Caco-2 (cell line): ENCODE results near the gene PAXX. TPM values are rescaled to one million over a fixed set of nuclear protein-coding genes. Genes with fewer than 3 reads are reported as not detected.

Experiments
- BruUV-seq: library from RNA; stranded (reverse); fragments of 400-500 nt; replicated peaks from 2 replicates; lab custom pipeline; 2021; lab: Mats Ljungman, UMichigan
- CTCF ChIA-PET: fragments of 300-600 bp; sonication (Branson Sonifier 250); formaldehyde crosslinking; loops from one replicate; lab custom pipeline; 2022; ENCODE audit warnings: antibody characterized with exemption; lab: Charles Lee
- POLR2A ChIA-PET: fragments of 300-600 bp; sonication (Branson Sonifier 250); formaldehyde crosslinking; loops from one replicate; lab custom pipeline; 2022; ENCODE audit warnings: antibody characterized with exemption; lab: Charles Lee
- DNase-seq, 2 experiments: peaks; one replicate each; pipeline versions ENCODE4 v3.0.0 to v3.0.0-alpha.2; 2020 to 2022
- H3K27me3 ChIP-seq: replicated peaks from 2 replicates; pipeline ENCODE4 v1.6.0; 2011; ENCODE audit warnings: low read length; ENCODE audit not compliant: control insufficient read depth, insufficient read depth
- H3K36me3 ChIP-seq: 2 replicates; pipeline ENCODE4 v1.5.1; 2011; ENCODE audit warnings: low read length; ENCODE audit not compliant: control insufficient read depth, insufficient read depth
- H3K4me1 ChIP-seq: fragments of 250-450 bp; sonication (Bioruptor Pico); 2 replicates; pipeline ENCODE4 v1.5.1; 2020; ENCODE audit warnings: mild to moderate bottlenecking
- H3K4me3 ChIP-seq: 2 replicates; pipeline ENCODE4 v1.5.1; 2011; ENCODE audit warnings: low read depth, mild to moderate bottlenecking, control low read depth, low read length
- H3K9me3 ChIP-seq: fragments of 250-450 bp; sonication (Bioruptor Pico); 2 replicates; pipeline ENCODE4 v1.5.1; 2020; ENCODE audit warnings: mild to moderate bottlenecking, moderate library complexity
- H3K27ac Mint-ChIP-seq: one replicate; pipeline ENCODE4 v1.8.0; 2022; ENCODE audit warnings: mixed read lengths; ENCODE audit not compliant: unreplicated experiment
- H3K27me3 Mint-ChIP-seq: one replicate; pipeline ENCODE4 v1.8.0; 2022; ENCODE audit warnings: mixed read lengths; ENCODE audit not compliant: insufficient read depth, unreplicated experiment
- H3K36me3 Mint-ChIP-seq: one replicate; pipeline ENCODE4 v1.8.0; 2022; ENCODE audit warnings: mild to moderate bottlenecking, mixed read lengths; ENCODE audit not compliant: insufficient read depth, unreplicated experiment
- H3K4me1 Mint-ChIP-seq: one replicate; pipeline ENCODE4 v1.8.0; 2022; ENCODE audit warnings: low read depth, mixed read lengths; ENCODE audit not compliant: unreplicated experiment
- H3K4me3 Mint-ChIP-seq: one replicate; pipeline ENCODE4 v1.8.0; 2022; ENCODE audit warnings: mild to moderate bottlenecking, moderate library complexity, mixed read lengths; ENCODE audit not compliant: unreplicated experiment
- H3K9me3 Mint-ChIP-seq: one replicate; pipeline ENCODE4 v1.8.0; 2022; ENCODE audit warnings: mixed read lengths; ENCODE audit not compliant: unreplicated experiment
- intact Hi-C: fragments of 100-400 bp; cut with micrococcal nuclease; formaldehyde crosslinking; loops from one replicate; pipeline ENCODE4 v1.10.0; 2022; ENCODE audit not compliant: unreplicated experiment
- total RNA-seq: library from RNA; stranded (reverse); gene quantifications from 2 replicates; pipeline ENCODE4 v1.2.3, GENCODE V29; 2022
- TF ChIP-seq, protein P1 (sequence below), 2 experiments: fragments of 200-600 bp in 1 of 2; IDR thresholded peaks; 1 replicate in 1 of 2; 2 replicates in 1 of 2; pipeline versions ENCODE4 v1.5.1 to v1.8.0; 2011 to 2022; ENCODE audit warnings: antibody characterized with exemption in 1 of 2, control low read depth in 1 of 2, inconsistent platforms in 1 of 2, low read depth in 1 of 2, low read length in 1 of 2, mild to moderate bottlenecking in 1 of 2, moderate library complexity in 1 of 2; ENCODE audit not compliant: insufficient read depth in 1 of 2, severe bottlenecking in 1 of 2, unreplicated experiment in 1 of 2

PAXX gene
- total RNA-seq, 1 experiment from 2014 or later = 66.2 TPM

DNA sequence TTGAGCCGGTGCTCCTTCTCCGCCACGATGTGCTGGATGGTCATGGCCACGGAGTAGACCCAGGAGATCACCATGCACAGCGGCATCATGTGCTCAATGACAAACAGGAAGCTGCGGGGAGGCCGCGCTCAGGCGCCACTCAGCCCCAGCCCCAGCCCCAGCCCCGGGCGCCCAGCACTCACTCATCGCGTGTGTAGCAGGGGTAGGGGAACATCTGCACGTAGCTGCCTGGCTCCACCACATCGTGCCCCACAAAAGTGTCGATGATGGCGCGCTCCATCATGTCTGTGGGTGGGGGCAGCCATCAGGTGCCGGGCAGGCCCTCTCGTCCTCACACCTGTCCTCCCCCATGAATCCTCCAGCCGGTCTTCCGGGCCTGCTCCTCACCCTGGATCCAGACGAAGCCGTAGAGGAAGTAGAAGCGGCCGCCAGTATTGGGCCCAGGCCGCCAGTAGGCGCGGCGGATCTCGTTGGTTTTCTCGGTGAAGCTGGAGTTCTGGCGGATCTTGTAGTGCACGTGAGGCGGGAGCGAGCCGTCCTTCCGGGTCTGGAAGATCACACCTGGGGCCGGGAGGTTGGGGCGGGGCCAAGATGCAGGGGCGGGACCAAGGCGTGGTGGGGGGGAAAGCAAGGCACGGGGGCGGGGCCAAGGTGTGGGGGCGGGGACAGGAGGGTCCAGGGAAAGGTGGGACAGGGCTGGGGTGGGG, 25.7 kb downstream of the PAXX start:
- Mint-ChIP-seq H3K36me3 (peaks cover 18% of the 10 kb centered on the region), H3K4me1 (peaks cover 4% of the 10 kb centered on the region), H3K27me3 (no peaks in the 10 kb centered on the region), H3K27ac (no peak overlapping the region), H3K9me3 (no peaks in the 10 kb centered on the region), H3K4me3 (no peak overlapping the region)
- TF ChIP-seq, protein P1, sequence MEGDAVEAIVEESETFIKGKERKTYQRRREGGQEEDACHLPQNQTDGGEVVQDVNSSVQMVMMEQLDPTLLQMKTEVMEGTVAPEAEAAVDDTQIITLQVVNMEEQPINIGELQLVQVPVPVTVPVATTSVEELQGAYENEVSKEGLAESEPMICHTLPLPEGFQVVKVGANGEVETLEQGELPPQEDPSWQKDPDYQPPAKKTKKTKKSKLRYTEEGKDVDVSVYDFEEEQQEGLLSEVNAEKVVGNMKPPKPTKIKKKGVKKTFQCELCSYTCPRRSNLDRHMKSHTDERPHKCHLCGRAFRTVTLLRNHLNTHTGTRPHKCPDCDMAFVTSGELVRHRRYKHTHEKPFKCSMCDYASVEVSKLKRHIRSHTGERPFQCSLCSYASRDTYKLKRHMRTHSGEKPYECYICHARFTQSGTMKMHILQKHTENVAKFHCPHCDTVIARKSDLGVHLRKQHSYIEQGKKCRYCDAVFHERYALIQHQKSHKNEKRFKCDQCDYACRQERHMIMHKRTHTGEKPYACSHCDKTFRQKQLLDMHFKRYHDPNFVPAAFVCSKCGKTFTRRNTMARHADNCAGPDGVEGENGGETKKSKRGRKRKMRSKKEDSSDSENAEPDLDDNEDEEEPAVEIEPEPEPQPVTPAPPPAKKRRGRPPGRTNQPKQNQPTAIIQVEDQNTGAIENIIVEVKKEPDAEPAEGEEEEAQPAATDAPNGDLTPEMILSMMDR (IDR thresholded peaks at IDR 0.05; ENCODE audit: insufficient read depth in 1 of 2, low read depth in 1 of 2, low read length in 1 of 2, severe bottlenecking in 1 of 2, unreplicated experiment in 1 of 2) = no peak
- no peak for DNase-seq
- Histone ChIP-seq H3K27me3 (no peaks in the 10 kb centered on the region), H3K4me3 (no peak overlapping the region), H3K4me1 (peaks cover 6% of the 10 kb centered on the region), H3K9me3 (no peaks in the 10 kb centered on the region), H3K36me3 (peaks cover 1% of the 10 kb centered on the region)
- intact Hi-C loops = no loop called here
- CTCF ChIA-PET = no interaction called here
- POLR2A ChIA-PET = no interaction called here
- no TSS peak for BruUV-seq

DNA sequence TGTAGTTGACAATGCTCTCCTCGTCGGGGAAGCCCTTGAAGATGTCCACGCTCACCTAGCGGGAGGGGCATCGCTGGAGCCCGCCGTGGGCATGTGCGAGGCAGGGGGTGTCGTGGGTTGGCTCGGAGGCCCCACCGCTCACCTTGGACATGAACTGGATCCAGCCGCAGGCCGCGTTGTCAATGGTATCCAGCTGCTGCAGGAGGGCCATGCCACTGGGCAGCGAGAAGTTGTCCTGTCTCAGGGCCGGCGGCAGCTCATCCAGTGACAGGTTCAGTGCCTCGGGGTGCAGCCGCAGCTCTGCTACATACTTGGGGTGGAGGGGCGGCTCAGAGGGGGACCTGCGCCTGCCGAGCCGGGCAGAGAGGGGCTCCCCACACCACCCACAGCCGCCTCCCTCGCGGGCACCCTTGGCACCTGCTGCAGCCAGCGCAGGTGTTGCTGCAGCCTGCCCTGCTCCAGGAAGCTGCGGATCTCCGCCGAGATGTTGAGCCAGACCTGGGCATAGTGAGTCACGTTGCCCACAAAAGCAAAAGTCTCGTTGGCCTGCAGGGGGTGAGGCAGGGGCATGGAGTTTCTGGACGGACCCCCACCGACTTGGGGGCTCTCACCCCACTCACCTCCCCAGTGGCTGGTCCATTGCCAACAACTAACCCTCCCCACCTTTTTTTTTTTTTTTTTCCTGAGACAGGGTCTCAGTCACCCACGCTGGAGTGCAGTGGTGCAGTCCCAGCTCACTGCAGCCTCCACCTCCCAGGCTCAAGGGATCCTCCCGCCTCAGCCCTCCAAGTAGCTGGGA, 26.7 kb downstream of the PAXX start:
- Histone ChIP-seq H3K4me3 (no peak overlapping the region), H3K4me1 (peaks cover 6% of the 10 kb centered on the region), H3K27me3 (no peaks in the 10 kb centered on the region), H3K9me3 (no peaks in the 10 kb centered on the region), H3K36me3 (peaks cover 1% of the 10 kb centered on the region)
- TF ChIP-seq, protein P1 (IDR thresholded peaks at IDR 0.05; ENCODE audit: insufficient read depth in 1 of 2, low read depth in 1 of 2, low read length in 1 of 2, severe bottlenecking in 1 of 2, unreplicated experiment in 1 of 2) = no peak
- DNase-seq = no peak
- intact Hi-C loops = no loop called here
- H3K36me3 Mint-ChIP-seq = peaks cover 18% of the 10 kb centered on the region
- H3K9me3 Mint-ChIP-seq = no peaks in the 10 kb centered on the region
- H3K4me3 Mint-ChIP-seq = no peak overlapping the region
- H3K27ac Mint-ChIP-seq = no peak overlapping the region
- ChIA-PET CTCF (interaction anchor here (0.7 to 1.2 kb wide), 2 partner anchors 11 to 15 kb away, joined by 5 read pairs; no protein-coding TSS in a partner anchor), POLR2A (no interaction called here)
- no peaks in the 10 kb centered on the region for H3K27me3 Mint-ChIP-seq
- BruUV-seq = no TSS peak
- H3K4me1 Mint-ChIP-seq = peaks cover 4% of the 10 kb centered on the region

DNA sequence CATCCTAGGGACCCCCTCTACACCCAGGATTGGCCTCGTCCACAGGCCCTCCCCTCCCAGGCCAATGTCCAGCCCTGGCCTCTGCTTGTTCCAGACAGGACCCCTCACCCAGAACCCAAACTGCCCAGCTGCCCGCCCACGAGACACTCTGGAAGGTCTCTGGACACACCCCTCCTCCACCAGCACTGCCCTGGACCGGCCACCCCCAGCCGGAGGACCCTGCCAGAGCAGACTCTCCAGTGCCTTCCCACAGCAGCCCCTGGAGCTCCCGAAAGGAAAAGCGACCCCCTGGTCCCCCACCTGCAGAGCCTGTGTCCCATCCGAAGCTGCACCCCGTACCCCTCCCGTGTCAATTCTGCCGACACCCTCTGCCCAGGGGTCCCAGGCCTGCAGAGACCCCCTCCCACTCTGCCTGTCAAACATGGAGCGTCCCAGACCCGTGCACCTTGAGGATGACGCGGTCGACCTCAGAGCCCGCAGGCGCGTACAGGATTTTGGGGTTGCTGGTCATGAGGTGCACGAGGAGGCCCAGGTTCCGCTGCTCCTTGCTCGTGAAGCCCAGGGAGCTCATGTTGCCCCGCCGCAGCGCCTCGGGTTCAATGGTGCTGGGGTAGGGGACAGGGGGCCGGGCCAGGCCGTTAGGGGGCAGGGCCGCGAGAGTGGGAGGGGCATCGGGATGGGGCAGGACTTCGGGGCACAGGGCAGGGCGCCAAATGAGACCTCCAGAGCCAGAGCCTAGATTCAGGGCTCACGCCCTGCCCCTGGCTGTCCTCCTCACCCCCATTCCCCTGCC, 27.9 kb downstream of the PAXX start:
- ChIA-PET POLR2A (no interaction called here), CTCF (interaction anchor here (0.6 to 1.2 kb wide), 3 partner anchors 10 to 1086 kb away, joined by 4 to 5 read pairs (median 5); no protein-coding TSS in a partner anchor)
- no peaks in the 10 kb centered on the region for H3K9me3 Mint-ChIP-seq
- Histone ChIP-seq H3K27me3 (no peaks in the 10 kb centered on the region), H3K4me1 (peaks cover 6% of the 10 kb centered on the region), H3K36me3 (peaks cover 1% of the 10 kb centered on the region), H3K4me3 (no peak overlapping the region), H3K9me3 (no peaks in the 10 kb centered on the region)
- no TSS peak for BruUV-seq
- no peak for DNase-seq
- H3K27me3 Mint-ChIP-seq = no peaks in the 10 kb centered on the region
- TF ChIP-seq, protein P1 (IDR thresholded peaks at IDR 0.05; ENCODE audit: insufficient read depth in 1 of 2, low read depth in 1 of 2, low read length in 1 of 2, severe bottlenecking in 1 of 2, unreplicated experiment in 1 of 2) = no peak
- H3K4me3 Mint-ChIP-seq = no peak overlapping the region
- peaks cover 4% of the 10 kb centered on the region for H3K4me1 Mint-ChIP-seq
- intact Hi-C loops = no loop called here
- no peak overlapping the region for H3K27ac Mint-ChIP-seq
- H3K36me3 Mint-ChIP-seq = peaks cover 18% of the 10 kb centered on the region
